LoVo (cell line): Measurements from ENCODE around the gene KRTAP2-3.
"Not testable (repeated sequence)": the region's sequence is repeated elsewhere in the genome, so short reads cannot be mapped to it uniquely, and the experiment has no call there.

Experiments used
- DNase-seq: peaks from one replicate; pipeline ENCODE4 v3.0.0-alpha.2; 2016; ENCODE audit warnings: low spot score

Gene KRTAP2-3

DNA sequence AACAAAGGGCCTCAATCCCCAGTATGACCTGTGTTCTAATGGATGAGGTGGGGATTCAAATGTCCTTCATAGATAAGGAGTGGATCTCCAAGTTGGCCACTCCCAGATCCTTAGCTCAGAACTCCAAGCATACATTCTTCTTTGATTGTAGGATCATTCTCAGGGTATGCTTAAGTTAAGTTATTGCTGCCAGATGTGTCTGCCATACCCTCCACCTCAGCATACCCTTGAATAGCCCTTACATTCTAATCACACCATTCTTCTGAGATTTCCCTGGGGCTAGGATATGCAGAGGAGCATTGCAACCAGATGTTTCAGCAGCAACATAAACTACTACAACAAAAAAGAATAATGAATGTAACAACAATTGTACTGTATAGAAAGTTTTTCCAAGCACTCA, 7.4 kb upstream of the KRTAP2-3 start:
- DNase-seq: no peak

GRCh38 chr17:41065829-41066624, 6.1 kb upstream of the KRTAP2-3 start, which contains the start of gene KRTAP2-4:
TSS of gene KRTAP2-4 (minus strand) at chr17:41065879. CDS start at chr17:41065845, 34 bp downstream.
- DNase-seq: peak; percentile 43

- DNase-seq: not testable (repeated sequence)
Observed at GRCh38 chr17:41065016-41065689, 5.2 kb upstream of the KRTAP2-3 start.

- no peak for DNase-seq
Observed at GRCh38 chr17:41064301-41064700, 4.4 kb upstream of the KRTAP2-3 start.

DNA sequence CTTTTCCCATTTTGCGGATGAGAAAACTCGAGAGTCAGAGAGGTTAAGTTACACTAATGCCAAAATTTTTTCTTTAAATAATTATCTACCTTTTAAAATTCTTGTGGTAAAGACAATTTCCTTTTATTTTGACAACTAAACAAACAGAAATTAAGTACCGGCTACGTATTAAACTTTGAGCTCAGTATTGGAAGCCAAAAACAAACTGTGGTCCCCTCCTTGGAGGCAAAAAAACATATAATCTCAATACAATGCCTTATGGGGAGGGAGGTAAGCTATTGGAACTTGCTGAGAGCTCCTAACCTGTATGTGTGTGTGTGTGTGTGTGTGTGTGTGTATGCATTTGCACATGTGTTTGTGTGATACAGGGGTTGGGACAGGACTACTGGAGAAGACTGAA, 3.5 kb upstream of the KRTAP2-3 start:
- DNase-seq: no peak

GRCh38 chr17:41061964-41062363, 2.0 kb upstream of the KRTAP2-3 start:
- no peak for DNase-seq

- not testable (repeated sequence) for DNase-seq
Observed at GRCh38 chr17:41059276-41060051, 450 bp downstream of the KRTAP2-3 start.

GRCh38 chr17:41058741-41059140, 1.2 kb downstream of the KRTAP2-3 start:
- no peak for DNase-seq

DNA sequence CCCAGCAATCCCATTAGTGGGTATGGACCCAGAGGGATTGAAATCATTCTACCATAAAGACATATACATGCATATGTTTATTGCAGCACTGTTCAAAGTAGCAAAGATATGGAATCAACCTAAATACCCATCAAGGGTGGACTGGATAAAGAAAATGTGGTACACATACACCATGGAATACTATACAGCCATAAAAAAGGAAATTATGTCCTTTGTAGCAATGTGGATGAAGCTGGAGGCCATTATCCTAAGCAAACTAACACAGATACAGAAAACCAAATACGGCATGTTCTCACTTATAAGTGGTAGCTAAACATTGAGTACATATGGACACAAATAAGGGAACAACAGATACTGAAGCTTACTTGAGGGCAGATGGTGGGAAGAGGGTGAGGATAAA, 2.4 kb downstream of the KRTAP2-3 start:
- DNase-seq: no peak

GRCh38 chr17:41055130-41055529, 4.8 kb downstream of the KRTAP2-3 start, which contains the start of gene KRTAP2-2:
TSS of gene KRTAP2-2 (minus strand) at chr17:41055230. CDS start at chr17:41055211, 19 bp downstream.
- DNase-seq: not testable (repeated sequence)

- not testable (repeated sequence) for DNase-seq
Observed at GRCh38 chr17:41054556-41054955, 5.4 kb downstream of the KRTAP2-3 start.

GRCh38 chr17:41054025-41054424, 5.9 kb downstream of the KRTAP2-3 start:
- DNase-seq: no peak

DNA sequence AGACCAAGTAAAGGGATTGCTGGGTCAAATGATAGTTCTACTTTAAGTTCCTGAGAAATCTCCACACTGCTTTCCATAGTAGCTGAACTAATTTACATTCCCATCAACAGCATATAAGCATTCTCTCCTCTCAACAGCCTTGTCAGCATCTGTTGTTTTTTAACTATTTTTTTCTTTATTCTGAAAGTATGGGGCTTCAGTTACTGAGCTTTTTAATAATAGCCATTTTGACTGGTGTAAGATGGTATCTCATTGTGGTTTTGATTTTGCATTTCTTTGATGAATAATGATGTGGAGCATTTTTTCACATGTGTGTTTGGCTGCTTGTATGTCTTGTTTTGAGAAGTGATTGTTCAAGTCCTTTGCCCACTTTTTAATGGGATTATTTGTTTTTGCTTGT, 7.3 kb downstream of the KRTAP2-3 start:
- DNase-seq: no peak

GRCh38 chr17:41049110-41049509, 10.8 kb downstream of the KRTAP2-3 start:
- no peak for DNase-seq

DNA sequence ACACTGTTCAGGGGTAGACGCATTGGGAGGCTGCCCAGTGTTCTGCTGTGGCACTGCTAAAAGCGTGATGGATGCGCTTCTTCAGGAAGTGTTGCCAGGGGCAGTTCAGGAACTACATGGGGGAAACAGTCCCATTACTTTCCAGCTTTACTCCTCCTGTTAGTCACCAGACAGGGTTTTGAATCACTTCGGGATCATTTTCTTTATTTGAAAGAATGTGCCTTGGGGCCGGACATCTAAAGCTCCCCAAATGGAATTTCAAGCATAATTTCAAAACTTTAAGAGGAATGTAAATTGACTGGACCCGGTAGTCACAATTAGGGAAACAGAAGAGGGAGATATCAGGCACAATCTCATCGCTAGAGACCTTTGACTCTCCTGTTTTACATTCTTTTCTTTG, 11.5 kb downstream of the KRTAP2-3 start:
- no peak for DNase-seq

DNA sequence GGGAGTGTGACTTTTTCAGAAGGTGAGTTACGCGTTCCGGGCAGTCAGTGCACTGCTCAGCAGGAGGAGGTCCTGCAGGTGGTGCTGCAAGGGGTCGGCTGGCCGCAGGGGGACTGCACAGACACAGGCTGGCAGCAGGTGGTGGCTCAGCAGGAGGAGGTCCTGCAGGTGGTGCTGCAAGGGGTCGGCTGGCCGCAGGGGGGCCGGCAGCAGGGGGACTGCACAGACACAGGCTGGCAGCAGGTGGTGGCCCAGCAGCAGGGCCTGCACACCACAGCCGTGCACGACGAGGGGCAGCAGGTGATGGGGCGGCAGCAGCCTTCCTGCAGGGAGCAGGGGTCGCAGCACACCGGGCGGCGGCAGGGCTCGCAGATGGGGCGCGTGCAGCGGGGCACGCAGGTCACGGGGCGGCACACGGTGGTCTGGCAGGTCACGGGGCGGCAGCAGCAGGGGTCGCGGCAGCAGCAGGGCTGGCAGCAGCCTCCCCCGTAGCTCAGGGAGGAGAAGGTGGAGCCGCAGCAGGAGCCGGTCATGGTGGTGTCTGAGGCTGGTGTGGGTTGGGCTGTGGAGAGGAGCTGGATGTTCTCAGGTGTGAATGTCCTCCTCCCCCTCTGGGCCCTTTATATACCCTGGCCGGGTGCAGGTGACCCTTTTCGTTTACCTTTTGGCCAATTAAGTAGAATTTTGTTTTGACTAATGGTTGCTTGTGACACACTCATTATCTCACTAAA, 13.0 kb downstream of the KRTAP2-3 start, which contains the start of gene KRTAP2-1:
TSS of gene KRTAP2-1 (minus strand) at position 582 of the 731 bp plus-strand sequence. CDS start at position 533, 49 bp downstream.
- not testable (repeated sequence) for DNase-seq

DNA sequence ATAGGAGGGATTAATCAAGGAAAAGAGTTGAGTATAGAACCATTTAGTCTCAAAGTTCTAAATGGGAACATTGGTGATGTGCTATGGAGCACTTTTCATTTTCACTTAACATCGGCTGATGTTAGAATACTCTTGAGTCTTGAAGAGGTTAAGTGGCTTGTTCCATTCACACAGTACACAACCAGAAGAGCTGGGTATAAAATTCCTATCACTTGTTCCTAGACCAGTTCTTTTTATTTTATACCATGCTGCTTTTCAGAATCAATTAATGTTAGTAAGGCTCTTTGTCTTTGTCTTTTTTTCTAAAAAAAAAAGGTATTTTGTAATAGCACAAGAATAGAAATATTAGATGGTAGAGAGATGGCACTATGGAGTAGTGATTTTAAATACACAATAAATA, 17.0 kb downstream of the KRTAP2-3 start:
- no peak for DNase-seq

DNA sequence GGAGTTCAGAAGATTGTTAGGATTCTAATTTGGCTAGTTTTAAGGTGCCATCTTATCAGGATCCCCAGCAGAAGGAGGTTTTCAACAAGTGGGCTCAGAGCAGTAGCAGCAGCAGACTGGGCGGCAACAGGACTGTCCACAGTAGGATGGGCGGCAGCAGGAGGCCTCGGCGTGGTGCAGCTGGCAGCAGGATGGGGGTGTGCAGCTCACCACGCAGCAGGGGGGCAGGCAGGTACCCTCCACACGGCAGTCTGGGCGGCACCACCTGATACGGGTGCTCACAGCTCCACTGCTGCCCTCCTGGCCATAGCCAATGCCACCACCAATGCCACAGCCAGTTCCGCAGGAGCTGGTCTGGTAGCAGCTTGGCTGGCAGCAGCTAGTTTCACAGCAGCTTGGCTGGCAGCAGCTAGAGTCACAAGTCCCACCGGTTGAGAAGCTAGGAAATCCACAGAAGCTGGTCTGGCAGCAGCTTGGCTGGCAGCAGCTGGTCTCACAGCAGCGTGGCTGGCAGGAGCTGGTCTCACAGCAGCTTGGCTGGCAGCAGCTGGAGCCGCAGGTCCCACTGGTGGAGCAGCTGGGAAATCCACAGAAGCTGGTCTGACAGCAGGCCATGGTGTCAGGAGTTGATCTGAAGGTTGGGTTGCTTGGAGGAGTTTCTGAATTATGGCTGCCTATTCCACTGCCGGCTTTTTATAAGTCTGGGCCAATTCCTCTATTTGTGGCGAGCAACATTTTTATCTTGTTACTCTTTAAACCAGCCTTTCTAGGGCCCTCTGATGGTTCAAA, 18.9 kb downstream of the KRTAP2-3 start, which contains the start of gene KRTAP1-1:
TSS of gene KRTAP1-1 (minus strand) at position 668 of the 789 bp plus-strand sequence. CDS start at position 615, 53 bp downstream.
- DNase-seq: not testable (repeated sequence)

DNA sequence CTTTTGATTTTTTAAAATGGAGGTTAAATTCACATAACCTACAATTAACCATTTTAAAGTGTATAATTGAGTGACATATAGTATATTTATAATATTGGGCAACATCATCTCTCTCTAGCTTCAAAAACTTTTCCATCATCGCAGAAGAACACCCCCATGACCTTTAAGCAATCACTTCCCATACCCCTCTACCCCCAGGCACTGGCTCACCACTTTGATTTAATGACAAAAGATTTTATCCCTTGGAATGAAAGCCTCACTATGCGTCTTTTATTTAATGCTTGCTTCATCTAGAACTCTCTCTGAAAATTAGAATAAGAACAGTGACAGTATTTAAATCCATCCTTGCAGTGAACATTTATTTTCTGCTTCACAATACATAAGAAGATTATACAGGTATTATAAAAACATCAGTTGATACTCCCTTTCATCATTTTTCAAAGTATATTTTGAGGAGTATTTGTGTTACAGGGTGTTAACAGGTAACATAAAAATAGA, 22.0 kb downstream of the KRTAP2-3 start:
- DNase-seq: no peak

DNA sequence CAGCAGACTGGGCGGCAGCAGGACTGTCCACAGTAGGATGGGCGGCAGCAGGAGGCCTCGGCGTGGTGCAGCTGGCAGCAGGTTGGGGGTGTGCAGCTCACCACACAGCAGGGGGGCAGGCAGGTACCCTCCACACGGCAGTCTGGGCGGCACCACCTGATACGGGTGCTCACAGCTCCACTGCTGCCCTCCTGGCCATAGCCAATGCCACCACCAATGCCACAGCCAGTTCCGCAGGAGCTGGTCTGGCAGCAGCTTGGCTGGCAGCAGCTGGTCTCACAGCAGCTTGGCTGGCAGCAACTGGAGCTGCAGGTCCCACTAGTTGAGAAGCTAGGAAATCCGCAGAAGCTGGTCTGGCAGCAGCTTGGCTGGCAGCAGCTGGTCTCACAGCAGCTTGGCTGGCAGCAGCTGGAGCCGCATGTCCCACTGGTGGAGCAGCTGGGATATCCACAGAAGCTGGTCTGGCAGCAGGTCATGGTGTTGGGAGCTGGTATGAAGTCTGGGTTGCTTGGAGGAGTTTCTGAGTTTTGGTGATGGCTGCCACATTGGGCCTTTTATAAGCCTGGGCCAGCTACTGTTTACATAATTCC, 25.5 kb downstream of the KRTAP2-3 start, which contains the start of gene KRTAP1-3:
TSS of gene KRTAP1-3 (minus strand) at position 529 of the 590 bp plus-strand sequence. CDS start at position 476, 53 bp downstream.
- not testable (repeated sequence) for DNase-seq
